GM18873 (cell line): ENCODE results near the gene SELENOF.

ENCODE experiments used
- ATAC-seq: cut with Tn5 transposase; IDR thresholded peaks from one replicate; pipeline ENCODE4 v1.9.1; 2021; ENCODE audit warnings: mild to moderate bottlenecking, moderate library complexity, moderate number of reproducible peaks; ENCODE audit not compliant: unreplicated experiment, low FRiP score

The SELENOF gene

DNA sequence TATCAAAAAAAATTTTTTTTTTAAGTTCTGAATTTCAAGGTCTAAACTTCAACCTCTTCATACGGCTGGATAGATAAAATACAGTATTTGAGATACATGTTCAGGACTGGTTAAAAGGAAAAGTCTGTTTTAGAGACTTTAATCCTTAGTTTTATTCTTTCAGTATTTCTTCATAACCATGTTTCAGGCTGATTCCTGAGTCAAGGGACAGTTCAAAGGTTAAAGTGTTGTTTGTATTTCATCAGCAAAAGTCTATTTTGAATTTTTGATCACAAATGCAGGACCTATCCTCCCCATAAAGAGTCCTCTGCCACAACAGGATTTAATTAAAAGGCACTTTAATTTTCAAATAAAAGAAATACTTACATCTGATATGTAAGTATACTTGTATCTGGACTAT, 53.5 kb downstream of the SELENOF start:
- no peak for ATAC-seq

DNA sequence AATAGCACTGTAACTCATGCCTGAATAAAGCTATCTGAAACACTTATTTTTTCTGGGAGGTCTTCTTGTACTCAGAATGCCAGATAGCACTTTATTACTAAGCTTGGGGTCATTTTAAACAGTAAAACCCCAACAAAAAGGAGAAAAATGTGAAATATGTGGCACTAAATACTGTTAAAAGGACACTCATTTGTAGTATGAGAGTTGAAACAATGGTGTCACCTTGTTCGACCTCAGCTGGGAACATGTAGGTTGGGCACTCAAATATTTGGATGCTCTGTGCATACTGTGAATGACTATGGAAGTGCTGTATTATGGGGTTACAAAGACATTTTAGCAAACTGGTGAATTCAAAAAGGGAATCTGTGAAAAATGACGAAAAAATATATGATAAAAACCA, 53.9 kb downstream of the SELENOF start:
- no peak for ATAC-seq

DNA sequence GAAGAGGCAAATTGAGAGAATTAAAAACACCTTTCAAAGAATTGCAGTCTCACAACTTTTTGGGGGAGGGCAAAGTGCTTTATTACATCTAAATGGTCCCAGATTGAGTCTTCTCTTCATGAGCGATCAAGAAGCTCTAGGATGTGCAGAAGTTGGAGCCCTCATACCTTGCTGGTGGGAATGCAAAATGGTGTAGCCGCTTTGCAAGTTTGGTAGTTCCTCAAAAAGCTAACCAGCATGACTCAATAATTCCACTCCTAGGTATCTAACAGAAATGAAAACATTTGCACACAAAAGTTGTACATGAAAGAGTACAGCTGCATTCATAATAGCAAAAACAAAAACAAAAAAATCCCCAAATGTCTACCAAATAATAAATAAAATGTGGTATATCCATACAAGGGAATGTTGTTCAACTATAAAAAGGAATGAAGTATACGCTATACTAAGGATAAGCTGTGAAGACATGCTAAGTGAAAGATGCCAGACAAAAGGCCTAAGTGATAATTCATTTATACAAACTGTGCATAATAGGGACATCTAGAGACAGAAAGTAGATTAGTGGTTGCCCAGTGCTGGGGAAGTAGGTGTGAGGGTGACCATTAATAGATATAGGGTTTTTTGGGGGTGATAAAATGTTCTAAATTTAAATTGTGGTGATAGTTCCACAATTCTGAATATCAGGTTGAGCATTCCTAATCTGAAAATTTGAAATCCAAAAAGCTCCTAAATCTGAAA, 55.2 kb downstream of the SELENOF start:
- ATAC-seq = no peak

DNA sequence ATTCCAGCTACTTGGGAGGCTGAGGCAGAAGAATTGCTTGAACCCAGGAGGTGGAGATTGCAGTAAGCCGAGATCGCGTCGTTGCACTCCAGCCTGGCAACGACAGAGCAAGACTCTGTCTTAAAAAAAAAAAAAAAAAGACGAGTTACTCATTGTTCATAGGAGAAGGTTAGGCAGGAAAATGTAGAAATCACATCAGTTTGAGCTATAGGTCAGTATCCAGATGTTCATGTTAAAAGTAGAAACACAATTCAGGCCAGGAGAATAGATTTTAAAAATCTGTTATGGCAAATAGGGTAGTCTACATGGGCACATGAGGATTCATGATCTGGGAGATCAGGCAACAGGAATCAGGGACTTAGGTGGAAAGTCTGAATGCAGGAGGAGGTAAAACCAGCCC, 57.7 kb downstream of the SELENOF start:
- ATAC-seq = no peak

DNA sequence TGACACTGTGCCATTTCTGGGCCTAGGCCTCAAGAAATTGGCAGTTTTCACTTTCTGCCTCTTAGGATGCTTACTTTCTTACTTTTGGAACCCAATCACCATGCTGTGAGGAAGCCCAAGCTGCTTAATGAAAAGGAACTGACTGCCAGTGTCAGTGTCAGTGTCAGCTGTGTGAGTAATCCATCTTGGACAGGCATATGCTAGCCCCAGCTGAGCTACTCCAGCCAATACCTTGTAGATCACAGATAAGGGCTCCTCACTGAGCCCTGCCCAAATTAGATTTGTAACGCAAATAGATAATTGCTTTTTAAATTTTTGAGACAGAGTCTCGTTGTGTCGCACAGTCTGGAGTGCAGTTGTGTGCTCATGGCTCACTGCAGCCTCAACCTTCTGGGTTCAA, 59.6 kb downstream of the SELENOF start:
- ATAC-seq = no peak

DNA sequence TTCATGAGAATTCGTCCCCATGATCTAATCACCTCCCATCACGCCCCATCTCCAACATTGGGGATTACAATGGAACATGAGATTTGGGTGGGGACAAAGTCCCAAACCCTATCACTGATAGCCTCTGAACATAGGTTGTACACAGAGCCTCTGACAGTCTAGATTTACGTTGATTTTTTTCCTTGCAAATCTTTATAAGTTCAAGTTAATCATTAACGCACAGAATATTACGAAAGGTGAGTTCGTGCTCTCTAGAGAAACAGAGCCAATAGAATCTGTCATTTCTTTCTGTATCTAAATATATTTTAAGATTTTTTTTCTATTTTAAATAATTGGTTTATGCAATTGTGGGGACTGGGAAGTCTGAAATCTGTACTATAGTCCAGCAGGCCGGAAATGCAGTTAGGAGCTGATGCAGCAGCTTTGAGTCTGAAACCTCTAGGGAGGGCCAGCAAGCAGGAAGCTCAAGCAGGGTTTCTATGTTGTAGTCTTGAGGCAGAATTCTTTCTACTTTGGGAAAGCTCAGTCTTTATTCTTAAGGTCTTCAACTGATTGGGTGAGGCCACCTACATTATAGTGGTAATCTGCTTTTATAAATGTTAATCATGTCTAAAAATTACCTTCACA, 61.0 kb downstream of the SELENOF start:
- ATAC-seq = no peak

DNA sequence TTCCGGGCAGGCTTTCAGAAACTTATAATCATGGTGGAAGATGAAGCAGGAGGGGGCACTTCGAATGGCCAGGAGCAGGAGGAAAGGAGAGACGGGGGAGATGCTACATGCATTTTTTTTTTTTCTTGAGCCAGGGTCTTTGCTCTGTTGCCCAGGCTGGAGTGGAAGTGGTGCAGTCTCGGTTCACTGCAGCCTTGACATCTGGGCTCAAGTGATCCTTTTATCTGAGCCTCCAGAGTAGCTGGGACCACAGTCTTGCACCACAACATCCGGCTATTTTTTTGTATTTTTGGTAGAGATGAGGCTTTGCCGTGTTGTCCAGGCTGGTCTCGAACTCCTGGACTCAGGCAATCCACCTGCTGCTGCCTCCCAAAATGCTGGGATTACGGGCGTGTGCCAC, 61.6 kb downstream of the SELENOF start:
- ATAC-seq = no peak

DNA sequence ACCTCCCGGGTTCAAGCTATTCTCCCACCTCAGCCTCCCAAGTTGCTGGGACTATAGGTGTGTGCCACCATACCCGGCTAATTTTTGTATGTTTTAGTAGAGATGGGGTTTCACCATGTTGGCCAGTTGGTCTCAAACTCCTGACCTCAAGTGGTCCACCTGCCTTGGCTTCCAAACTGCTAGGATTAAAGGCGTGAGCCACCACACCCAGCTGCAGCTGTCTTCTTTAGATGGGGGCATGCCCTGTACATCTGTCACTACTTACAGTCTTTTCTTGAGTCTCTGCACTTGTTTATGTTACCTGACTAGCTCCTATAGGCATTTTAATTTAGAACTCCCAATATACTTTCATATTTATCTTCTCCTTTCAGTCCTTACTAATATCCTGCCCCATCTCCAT, 64.2 kb downstream of the SELENOF start:
- no peak for ATAC-seq

DNA sequence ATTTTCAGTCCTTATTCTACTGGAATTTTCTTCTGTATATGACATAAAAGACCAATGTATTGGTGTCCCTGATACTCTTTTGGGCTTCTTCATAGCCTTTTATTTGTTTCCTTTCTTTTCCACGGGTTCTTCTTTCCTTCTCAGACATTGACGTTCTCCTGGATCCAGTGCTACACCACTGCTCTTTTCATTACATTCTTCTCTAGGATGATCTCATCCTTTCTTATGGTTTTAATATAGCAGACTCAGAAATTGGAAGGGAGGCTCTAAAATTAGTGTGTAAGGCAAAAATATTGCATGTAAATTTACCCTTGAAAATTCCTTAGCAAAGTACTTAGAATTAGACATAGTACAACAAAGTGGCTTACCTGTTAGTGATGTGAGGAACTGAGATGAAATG, 65.3 kb downstream of the SELENOF start:
- ATAC-seq = no peak

DNA sequence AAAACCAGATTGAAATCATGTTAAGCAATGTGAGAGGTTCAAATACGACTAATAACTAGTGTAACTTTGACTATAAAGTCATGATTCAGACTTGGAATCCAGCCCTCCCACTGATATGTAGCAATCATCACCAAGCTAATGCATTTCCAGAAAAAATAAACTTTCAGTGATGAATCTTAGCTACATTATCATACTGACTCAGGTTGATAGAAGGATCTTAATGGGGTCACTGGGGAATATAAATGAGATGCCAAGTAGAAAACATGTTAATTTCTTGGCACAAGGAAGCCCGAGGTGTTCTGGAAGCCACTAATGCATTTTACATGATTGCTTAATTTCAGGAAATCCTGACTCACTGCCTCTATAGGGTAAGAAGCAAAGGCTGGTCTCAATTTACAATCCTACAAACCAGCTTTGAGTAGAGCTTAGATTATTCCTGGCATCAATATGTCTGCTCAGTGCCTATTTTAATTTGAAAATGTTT, 67.7 kb downstream of the SELENOF start:
- no peak for ATAC-seq

DNA sequence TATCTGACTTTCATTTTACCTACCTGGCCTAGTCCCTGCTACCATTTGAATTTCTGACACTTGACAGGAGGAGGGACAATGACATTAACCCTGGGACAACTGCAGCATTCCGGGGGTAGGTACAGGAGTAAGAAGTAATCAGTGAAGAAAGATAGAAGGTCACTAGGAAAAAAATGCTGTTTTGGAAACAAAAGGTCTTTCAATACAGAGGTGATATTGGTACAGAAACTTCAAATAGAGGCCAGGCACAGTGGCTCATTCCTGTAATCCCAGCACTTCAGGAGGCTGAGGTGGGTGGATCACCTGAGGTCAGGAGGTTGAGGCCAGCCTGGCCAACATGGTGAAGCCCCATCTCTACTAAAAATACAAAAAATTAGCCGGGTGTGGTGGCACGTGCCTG, 68.4 kb downstream of the SELENOF start:
- ATAC-seq = no peak

DNA sequence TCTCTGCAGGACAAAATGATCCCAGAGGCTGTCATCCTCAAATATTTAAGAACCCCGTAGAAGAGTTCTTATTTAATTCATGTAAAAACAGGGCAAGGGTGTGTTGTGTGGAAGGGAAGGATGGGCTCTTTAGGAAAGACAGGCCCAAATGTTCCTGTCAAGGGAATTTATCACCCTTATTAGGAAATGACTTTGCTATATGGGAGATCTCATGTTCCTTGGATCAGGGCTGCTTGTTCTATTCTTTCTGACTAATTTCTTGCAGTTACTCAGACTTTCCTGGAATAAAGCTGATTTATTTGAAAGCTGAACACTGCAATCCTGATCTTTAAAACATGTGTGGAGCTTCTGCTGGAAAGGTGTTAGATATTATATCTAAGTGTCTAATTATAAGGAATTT, 72.8 kb downstream of the SELENOF start:
- no peak for ATAC-seq

DNA sequence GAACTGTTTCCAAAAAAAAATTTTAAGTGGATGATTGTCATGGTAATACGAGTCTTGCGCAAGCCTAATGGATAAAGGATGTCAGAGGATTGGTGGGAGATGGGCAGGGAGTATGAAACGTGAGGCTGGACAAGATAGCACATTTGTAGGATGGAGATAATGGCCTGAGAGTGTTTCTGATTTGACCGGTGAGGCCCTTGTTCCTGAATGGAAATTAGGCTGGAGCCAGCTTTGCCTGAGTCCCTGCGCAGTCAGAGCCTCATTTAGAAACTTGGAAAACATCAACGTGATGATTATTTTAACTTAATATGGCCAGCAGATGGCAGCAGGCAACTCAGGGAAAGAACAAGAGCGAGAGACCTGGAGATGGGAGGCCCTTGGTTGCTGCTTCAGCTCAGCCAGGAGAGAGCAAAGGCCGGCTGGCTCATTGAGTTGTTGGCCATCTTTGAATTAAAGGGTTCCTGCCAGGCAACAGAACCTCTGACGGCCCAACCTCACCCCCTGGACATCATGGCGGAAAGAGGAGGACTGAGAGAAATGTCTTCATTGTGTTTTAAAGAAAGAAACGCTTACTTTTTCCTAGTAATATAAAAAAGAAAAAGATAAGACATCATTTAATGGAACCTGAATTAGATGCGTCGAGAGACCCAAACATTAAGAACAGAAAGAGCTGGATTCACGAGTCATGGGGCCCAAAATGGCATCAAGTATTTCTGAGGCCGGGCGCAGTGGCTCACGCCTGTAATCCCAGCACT, 80.3 kb downstream of the SELENOF start:
- peak; percentile 85 for ATAC-seq

DNA sequence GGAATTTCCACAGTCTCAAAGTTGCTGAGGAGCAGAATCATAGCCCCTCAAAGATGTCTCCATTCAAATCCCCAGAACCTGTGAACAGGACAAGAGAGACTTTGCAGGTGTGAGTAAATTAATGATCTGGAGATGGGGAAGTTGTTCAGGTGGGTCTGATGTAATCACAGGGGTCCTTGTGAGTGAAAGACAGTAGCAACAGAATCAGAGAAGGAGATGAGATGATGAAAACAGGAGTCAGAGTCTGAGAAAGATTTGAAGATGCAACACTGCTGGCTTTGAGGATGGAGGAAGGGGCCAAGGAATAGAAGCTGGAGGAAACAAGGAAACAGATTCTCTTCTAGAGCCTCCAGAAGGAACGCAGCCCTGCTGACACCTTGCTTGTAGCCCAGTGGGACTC, 81.5 kb downstream of the SELENOF start:
- no peak for ATAC-seq

DNA sequence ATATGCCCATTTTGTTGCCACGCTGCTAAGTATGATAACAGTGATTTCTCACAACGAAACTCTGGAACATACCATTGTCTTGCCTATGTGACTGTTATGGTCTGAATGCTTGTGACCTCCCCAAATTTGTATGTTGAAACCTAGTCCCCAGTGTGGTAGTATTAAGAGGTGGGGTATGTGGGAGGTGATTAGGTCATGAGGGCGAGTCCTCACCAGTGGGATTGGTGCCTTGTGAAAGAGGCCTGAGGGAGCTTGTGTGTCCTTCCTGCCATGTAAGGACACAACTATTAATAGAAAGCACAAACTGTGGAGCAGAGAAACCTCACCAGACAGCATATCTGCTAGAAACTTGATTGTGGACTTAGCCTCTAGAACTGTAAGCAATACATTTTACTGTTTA, 84.6 kb downstream of the SELENOF start:
- ATAC-seq = no peak

DNA sequence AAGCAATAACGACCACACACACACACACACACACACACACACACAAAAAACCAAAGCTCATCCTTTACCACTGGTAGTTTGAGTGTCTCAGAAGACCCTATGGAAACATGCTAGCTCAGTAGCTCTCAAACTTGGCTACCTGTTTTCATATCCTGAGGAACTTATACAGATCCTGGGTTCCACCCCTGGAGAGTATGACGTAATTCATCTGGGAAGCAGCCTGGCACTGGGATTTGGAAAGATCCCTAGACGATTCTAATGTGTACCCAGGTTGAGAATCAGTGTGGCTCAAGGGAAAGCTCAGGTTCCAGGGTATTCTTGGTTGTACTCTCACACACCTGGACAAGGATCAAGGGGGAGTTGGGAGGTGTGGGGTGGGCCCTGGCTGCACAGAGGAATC, 85.9 kb downstream of the SELENOF start:
- no peak for ATAC-seq

DNA sequence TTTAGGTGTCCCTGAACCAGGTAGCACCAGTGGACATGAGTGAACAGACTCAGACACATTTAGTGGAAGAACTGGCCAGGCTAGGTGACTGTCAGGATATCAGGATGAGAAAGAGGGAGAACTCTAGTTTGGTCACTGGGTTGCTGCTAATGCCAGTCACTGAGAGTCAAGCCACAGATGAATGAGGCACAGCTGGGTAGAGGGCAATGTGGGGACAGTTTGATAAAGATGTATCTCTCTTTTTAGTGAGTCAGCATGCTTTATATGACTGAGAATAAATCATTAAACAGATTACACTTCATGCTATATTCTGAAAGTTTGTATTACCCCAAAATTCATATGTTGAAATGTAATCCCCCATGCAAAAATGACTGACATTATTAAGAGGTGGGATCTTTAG, 87.1 kb downstream of the SELENOF start:
- ATAC-seq = no peak

DNA sequence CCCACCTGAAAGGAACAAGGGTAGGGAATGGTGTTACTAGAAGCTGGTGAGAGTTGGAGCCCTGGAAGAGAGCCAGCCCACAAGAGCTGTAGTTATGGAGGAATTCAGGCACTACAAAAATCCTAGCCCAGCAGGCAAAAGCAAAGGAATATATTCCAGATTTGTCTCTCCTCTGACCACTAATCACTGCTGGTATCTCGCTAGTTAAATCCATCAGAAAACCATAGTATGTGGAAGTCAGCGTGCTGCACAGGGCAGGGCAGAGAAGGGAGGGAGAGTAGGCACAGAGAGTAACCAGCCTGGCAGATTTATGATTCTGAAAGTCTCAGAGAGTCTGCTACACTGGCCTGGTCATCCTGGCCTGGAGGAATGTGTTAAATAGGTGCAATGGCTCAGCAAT, 88.6 kb downstream of the SELENOF start:
- no peak for ATAC-seq

DNA sequence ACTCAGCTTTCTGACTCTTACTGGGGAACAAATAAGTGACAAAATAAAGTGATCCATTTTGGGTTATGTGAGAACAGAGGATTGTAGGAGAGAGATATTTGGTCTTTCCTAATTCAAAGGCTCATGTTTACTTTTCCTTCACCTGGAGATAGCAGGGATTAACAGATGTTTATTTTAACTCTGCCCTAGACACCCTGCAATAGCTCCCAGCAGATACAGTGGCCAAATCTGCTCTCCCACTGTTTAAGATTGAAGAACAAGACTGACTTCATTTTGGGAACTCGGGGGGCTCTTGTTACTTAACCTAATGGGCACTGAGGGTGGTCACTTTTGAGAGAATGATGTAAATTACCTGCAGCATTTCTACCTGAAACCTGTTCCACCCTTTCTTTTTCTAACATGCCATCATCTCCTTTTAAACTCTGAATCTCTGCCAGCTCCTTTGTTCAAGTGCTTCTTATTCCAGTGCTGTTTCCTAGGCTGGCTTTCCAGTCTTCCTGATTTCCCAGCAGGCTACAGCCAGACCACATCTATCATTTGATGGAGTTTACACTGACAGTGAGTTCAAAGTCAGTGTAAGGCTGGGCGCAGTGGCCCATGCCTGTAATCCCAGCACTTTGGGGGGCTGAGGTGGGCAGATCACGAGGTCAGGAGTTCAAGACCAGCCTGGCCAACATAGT, 90.0 kb downstream of the SELENOF start:
- ATAC-seq = no peak

DNA sequence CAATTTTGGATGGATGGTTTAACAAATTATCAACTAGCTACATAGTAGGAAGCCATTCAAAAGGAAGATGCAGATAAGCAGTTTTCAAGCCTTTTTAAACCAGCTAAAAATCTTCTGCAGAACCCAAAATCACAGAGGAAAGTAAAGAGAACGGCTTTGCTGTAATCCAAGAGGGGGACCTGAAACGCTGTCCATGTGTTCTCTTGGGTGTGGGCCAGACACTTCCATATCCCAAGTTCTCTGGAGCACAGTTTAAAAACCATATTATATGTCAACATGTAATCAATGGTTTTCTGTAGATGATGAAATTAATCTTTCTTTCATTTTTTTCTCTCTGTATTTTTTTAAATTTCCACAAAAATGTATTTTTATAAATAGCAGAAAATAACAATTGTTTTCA, 90.5 kb downstream of the SELENOF start:
- ATAC-seq = no peak

DNA sequence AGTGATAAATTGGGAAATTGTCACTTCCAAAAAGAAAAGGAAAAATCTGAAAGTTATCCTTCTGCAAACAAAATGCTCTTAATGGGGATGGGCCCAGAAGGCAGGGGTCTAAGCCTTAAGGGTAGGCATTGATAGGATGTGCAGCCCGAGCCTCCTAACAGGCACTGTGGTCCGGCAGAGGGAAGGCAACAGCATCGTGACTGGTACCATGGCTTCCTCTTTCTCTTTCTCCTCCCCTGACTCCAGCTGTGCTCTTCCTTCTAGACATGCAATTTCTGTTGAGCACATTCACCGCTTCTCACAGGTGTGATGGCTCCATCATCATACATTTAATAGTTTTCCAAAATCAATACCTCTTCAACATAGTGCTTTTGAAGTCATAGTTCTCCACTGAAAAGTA, 91.5 kb downstream of the SELENOF start:
- no peak for ATAC-seq
